BJ (cell line): ENCODE measurements around the gene EPHA4. TPM values are rescaled to one million over a fixed set of nuclear protein-coding genes. Genes with fewer than 3 reads are reported as not detected.

ENCODE experiments used
- CTCF ChIA-PET: fragments of 350-600 bp; formaldehyde crosslinking; extraction: SDS; loops from one replicate; lab custom pipeline; 2021; ENCODE audit warnings: antibody characterized with exemption, inconsistent platforms; lab: Yijun Ruan, JAX
- POLR2A ChIA-PET: fragments of 300-600 bp; sonication (Branson Sonifier 250); formaldehyde crosslinking; extraction: SDS; loops from one replicate; lab custom pipeline; 2021; ENCODE audit warnings: antibody characterized with exemption; lab: Charles Lee
- DNase-seq: peaks from one replicate; pipeline ENCODE4 v3.0.0-alpha.2; 2011; ENCODE audit warnings: low read depth
- H3K27me3 ChIP-seq: 2 replicates; pipeline ENCODE4 v1.6.0; 2011; ENCODE audit warnings: low read length; ENCODE audit not compliant: control insufficient read depth, insufficient read depth
- H3K36me3 ChIP-seq: 2 replicates; pipeline ENCODE4 v1.5.1; 2011; ENCODE audit warnings: low read length; ENCODE audit not compliant: control insufficient read depth, insufficient read depth
- H3K4me3 ChIP-seq: 2 replicates; pipeline ENCODE4 v1.5.1; 2011; ENCODE audit warnings: low read depth, mild to moderate bottlenecking, control low read depth, low read length
- polyA plus RNA-seq: library from polyadenylated mRNA; depleted of rRNA; stranded (reverse); fragments of >200 nt; gene quantifications from 2 replicates; pipeline ENCODE4 v1.2.3, GENCODE V29; 2011
- TF ChIP-seq, protein P1 (sequence below): IDR thresholded peaks from 2 replicates; pipeline ENCODE4 v1.5.1; 2011; ENCODE audit warnings: low read depth, mild to moderate bottlenecking, control low read depth, inconsistent platforms, low read length, moderate library complexity; ENCODE audit not compliant: insufficient read depth

The EPHA4 gene
- polyA plus RNA-seq, 1 experiment: 63.2 TPM

DNA sequence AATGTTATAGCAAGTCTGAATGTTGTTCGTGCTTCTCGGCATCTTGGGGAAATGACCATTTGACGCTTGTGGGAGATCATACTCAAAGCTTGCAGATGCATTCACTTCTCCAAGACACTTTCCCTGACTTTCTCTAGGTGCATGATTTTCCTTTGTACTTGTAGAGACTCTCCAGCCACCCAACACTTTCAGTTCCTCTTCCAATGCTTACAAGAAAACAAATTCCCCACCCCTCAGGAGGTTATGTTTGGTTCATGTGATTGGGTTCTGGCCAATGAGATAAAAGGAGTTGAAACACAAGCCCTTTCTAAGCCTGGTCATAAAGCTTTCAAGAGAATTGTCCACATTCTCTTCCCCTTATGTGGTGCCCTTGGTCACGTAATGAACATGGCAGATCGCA is 156.3 kb downstream of the EPHA4 start:
- no peak for DNase-seq
- ChIA-PET CTCF (no interaction called here), POLR2A (no interaction called here)
- H3K36me3 ChIP-seq: peaks cover 5% of the 10 kb centered on the region
- no peaks in the 10 kb centered on the region for H3K27me3 ChIP-seq
- H3K4me3 ChIP-seq: no peak overlapping the region
- TF ChIP-seq, protein P1, sequence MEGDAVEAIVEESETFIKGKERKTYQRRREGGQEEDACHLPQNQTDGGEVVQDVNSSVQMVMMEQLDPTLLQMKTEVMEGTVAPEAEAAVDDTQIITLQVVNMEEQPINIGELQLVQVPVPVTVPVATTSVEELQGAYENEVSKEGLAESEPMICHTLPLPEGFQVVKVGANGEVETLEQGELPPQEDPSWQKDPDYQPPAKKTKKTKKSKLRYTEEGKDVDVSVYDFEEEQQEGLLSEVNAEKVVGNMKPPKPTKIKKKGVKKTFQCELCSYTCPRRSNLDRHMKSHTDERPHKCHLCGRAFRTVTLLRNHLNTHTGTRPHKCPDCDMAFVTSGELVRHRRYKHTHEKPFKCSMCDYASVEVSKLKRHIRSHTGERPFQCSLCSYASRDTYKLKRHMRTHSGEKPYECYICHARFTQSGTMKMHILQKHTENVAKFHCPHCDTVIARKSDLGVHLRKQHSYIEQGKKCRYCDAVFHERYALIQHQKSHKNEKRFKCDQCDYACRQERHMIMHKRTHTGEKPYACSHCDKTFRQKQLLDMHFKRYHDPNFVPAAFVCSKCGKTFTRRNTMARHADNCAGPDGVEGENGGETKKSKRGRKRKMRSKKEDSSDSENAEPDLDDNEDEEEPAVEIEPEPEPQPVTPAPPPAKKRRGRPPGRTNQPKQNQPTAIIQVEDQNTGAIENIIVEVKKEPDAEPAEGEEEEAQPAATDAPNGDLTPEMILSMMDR: no peak

DNA sequence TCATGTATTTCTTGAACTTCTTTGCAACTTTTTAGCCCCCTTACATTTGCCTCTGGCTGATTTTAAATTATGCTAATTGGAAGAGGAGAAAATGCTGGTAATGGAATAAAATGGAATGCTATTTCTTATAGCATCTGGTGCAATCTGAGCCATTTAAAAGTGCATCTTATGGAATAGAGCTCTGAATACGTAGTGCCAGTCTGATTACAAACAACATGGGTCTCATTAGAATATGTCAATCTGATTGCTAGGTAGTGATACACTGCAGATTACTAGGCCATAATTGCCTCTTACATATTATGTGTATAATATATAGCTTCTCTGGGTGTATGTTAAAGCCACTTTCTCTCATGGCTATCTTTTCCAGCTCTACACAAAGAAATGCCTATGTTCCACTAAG is 159.1 kb downstream of the EPHA4 start:
- ChIA-PET CTCF (interaction anchor here (0.8 kb wide), 1 partner anchor 160 kb away, joined by 3 read pairs; no protein-coding TSS in a partner anchor), POLR2A (no interaction called here)
- H3K4me3 ChIP-seq: no peak overlapping the region
- H3K36me3 ChIP-seq: no peaks in the 10 kb centered on the region
- DNase-seq: no peak
- no peaks in the 10 kb centered on the region for H3K27me3 ChIP-seq
- TF ChIP-seq, protein P1: no peak

DNA sequence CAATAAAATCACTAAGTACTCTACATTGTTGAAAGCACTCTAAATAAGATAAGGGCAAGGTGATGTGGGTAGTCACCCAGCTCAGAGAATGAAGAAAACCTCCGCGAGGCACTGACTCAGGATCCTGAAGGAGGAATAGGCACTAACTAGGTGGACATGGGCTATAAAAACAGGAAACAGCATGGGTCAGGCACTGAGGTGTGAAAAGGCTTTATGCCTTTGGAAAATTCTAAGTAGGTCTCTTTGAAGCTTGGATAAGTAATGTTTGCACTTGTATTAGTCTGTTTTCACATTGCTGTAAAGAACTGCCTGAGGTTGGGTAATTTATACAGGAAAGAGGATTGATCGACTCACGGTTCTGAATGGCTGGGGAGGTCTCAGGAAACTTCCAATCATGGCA is 161.6 kb downstream of the EPHA4 start:
- TF ChIP-seq, protein P1: no peak
- DNase-seq: no peak
- Histone ChIP-seq H3K4me3 (no peak overlapping the region), H3K36me3 (no peaks in the 10 kb centered on the region), H3K27me3 (no peaks in the 10 kb centered on the region)
- ChIA-PET POLR2A (no interaction called here), CTCF (no interaction called here)

DNA sequence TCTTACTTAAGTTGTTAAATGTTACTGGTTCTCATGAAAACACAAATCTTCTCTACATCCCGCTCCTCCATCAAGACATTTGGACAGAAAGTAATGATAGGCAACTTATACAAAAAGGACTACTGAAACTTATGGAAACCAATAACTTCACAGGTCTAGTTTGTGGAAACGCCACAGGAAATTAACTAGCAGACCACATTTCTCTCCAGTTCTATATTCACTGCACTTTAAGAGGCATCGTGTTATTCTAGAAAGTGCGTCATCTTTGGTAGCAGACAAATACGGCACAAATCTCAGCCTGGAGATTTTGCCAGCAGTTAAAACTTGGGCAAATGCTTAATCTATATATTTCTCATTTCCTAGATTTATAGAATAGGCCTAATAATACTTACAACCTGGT is 164.3 kb downstream of the EPHA4 start:
- TF ChIP-seq, protein P1: no peak
- ChIA-PET CTCF (interaction anchor here (1.2 kb wide), 1 partner anchor 21 kb away, joined by 4 read pairs; no protein-coding TSS in a partner anchor), POLR2A (no interaction called here)

DNA sequence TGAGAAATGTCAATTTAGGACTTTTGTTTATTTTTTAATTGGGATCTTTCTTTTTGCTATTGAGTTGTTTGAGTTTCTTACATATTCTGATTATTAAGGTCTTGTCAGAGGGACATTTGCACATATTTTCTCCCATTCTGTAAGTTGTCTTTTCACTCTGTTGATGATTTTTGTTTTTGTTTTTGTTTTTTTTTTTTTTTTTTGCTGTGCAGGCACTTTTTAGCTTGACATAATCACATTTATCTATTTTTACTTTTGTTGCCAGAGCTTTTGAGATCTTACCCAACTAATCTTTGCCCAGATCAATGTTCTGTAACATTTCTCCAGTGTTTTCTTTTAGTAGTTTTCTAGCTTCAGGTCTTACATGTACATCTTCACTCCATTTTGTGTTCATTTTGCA is 166.6 kb downstream of the EPHA4 start:
- TF ChIP-seq, protein P1: no peak

More for the DNA sequence above, 164.3 kb downstream of the EPHA4 start:
- Histone ChIP-seq H3K27me3 (no peaks in the 10 kb centered on the region), H3K36me3 (no peaks in the 10 kb centered on the region), H3K4me3 (no peak overlapping the region)
- no peak for DNase-seq

More for the DNA sequence above, 166.6 kb downstream of the EPHA4 start:
- Histone ChIP-seq H3K4me3 (no peak overlapping the region), H3K36me3 (no peaks in the 10 kb centered on the region), H3K27me3 (no peaks in the 10 kb centered on the region)
- ChIA-PET POLR2A (no interaction called here), CTCF (no interaction called here)
- no peak for DNase-seq
